GM18873 (cell line): Measurements from ENCODE around the gene KLHL29.

Experiments
- ATAC-seq: cut with Tn5 transposase; IDR thresholded peaks from one replicate; pipeline ENCODE4 v1.9.1; 2021; ENCODE audit warnings: mild to moderate bottlenecking, moderate library complexity, moderate number of reproducible peaks; ENCODE audit not compliant: unreplicated experiment, low FRiP score

The KLHL29 gene

GRCh38 chr2:23561544-23561943 lies 176.6 kb downstream of the KLHL29 start:
- ATAC-seq = no peak

DNA sequence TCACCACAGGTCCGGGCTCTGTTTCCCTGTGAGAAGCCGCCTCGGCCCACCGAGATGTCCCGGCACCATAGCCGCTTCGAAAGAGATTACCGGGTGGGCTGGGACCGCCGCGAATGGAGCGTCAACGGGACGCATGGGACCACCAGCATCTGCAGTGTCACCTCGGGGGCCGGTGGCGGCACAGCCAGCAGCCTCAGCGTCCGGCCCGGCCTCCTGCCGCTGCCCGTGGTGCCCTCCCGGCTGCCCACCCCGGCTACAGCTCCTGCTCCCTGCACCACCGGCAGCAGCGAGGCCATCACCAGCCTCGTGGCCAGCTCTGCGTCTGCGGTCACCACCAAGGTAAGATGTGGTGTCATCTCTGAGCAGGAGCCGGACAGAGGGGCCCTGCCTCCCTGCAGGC lies 177.2 kb downstream of the KLHL29 start:
- no peak for ATAC-seq

- ATAC-seq = no peak
These were observed 178.2 kb downstream of the KLHL29 start for GRCh38 chr2:23563151-23563550.

GRCh38 chr2:23563673-23564614 lies 179.0 kb downstream of the KLHL29 start:
- no peak for ATAC-seq

DNA sequence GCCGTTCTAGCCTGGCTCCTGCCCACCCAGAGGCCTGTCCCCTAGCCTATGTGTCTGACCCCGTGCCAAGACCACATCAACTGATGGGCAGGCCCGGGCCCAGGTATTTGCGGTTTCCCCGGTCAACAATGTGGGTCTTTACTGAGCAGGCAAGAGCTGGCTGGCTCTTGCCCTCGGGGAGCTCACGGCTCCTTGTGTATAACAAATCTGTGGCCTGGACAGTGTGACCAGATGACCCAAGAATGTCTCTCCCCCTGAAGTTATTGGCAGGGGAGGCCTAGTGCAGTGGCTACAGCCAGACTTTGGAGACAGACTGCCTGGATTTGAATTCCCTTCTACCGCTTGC lies 179.6 kb downstream of the KLHL29 start:
- no peak for ATAC-seq

DNA sequence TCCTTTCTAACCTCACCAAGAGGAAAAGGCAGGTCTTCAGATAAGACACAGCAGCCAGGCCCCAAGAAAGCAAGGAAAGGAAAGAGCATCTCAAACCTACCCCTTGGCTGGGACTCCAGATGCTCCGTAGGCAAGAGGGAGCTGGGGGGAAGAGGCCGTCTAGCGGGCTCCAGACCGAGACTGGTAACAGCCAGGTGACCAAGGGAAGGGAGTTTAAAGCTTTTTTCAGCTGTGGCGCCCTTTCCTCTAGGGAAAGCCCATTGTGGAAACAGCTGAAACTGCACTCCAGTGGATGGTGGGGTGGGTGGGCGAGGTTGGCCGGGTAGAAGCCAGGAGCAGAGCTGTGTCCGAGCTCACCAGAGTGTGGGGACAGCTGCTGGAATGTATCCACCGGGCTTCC lies 180.4 kb downstream of the KLHL29 start:
- no peak for ATAC-seq

DNA sequence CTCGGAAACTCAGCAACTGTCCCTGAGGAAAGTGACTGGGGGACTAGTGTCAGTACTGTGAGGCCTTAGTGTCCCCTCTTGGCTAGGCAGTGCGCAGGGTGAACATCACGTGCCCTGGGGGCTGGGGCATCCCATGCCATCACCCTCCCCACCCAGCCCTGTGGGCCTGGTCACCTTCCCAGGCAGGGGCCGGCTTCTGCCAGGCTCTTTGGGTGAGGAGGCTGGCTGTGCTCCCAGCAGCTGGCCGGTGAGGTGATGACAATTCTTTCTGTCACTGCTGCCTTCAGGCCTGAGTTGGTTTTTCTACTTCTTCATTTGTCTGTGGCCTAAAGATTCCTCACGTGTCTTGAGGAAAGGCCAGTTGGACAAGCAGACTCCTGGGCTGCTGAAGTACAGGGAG lies 180.8 kb downstream of the KLHL29 start:
- ATAC-seq = no peak

DNA sequence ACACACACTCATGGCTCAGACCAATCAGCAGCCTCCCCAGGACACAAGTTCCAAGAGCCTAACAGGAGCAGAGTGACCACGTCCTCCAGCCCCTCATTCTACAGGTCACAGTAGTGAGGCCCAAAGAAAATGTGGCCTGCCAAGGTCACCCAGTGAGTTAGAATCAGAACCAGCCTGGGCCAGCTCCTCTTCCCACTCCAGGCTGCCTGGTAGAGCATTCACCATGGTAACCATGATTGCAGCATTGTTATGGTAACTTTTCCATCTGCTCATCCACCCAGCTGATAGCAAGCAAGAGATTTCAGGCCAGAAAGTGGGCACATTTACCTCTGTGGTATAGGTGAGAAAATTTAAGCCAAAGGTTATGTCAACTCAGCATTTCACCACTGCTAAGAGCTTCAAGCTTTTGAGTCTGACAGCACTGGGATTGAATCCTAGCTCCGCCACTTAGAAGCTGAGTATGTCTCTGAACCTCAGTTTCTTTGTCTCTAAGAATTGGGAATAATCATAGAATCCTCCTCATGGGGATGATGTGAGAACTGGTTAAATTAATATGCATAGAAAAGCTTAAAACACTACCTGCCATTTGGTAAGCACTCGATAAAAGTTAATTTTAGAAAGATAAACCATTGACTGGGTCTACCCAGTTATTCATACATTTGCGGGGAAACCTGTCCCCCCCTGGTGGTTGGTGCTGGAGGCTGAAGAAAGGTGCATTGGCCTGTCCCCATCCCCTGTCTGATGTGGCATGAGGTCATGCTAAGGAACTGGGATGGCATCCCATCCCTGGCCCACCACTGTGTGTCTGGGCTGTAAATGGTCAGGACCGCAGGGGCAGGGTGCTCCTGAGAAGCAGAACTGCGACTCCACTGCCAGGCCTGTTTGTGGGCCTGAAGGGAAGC lies 181.5 kb downstream of the KLHL29 start:
- ATAC-seq = no peak

DNA sequence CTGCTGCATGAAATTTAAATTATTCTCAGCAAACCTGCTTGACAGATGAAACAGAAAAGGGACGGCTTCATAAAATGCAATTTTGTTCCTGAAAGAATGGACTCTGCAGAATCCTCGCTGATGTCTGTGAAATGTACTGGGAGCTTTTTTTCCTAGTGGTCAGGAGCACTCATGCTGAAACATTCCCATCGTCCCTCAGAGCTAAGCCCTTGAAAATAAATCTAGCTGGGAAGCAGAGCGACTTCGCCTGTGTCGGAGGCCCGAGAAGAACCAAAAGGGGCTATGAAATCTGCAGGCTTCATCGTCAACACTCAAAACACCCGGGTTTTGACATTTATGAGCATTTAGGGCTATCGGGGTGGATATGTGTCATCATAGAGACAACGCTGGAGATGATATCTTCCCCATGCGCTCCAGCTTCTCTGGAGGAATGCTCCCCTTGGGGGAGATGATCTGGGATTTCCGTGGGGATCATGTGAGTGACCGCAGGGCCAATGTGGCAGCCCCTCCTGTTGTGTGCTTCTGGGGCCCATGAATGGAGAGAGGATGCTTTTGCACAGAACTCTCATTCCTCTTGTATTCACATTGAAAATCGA lies 182.3 kb downstream of the KLHL29 start:
- no peak for ATAC-seq

DNA sequence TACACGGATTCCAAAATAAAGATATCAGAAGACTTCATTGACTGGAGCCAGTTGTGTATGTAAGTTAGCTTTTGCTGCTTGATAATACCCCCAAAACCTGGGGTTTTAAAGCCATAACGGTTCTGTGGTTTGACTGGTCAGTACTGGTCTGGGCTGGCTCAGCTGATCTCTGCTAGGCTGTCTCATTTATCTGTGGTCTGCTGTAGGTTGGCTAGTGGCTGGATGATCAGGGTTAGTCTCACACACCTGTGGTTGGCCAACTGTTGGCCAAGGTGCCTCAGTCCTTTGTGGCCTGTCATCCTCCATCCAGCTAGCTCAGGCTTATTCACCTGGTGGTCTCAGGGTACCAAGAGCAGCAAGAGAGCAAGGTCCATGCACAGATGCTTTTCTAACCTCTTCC lies 183.2 kb downstream of the KLHL29 start:
- no peak for ATAC-seq

GRCh38 chr2:23568626-23569190 lies 183.7 kb downstream of the KLHL29 start:
- ATAC-seq = no peak

GRCh38 chr2:23569761-23570365 lies 184.9 kb downstream of the KLHL29 start:
- ATAC-seq = no peak

- no peak for ATAC-seq
These were observed 186.1 kb downstream of the KLHL29 start for GRCh38 chr2:23571085-23571484.

DNA sequence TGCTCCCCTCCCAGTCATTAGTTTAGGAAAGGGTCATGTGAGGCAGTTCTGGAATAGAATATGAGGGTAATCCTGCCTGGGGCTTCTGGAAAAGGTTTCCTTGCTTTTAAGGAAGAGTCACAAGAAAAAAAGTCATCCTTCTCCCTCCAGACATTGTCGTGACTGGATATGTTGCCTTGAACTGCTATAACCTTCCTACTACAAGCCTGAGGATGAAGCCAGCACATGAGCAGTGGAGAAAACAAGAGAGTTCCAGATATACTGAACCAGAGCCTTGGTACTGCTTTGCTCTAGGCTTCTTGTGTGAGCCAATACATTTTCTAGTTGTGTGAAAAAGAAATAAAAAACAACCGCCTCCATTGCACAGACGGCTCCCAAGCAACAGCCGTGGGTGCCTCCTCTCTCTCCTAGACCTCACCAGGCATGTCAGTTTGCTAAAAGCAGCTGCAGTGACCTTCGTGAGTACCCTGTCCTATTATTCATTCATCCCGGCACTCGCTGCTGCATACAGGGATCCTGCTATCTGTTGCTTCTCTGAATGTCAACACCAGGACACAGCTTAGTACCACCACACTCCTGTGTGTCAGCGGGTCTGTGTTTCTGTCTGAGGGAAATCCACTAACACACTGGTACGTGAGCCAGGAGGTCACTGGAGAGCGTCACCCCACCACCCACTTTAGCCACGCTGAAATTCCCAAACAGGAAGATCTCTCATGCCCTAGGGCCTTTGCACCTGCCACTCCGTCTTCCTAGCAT lies 186.7 kb downstream of the KLHL29 start:
- ATAC-seq = no peak

DNA sequence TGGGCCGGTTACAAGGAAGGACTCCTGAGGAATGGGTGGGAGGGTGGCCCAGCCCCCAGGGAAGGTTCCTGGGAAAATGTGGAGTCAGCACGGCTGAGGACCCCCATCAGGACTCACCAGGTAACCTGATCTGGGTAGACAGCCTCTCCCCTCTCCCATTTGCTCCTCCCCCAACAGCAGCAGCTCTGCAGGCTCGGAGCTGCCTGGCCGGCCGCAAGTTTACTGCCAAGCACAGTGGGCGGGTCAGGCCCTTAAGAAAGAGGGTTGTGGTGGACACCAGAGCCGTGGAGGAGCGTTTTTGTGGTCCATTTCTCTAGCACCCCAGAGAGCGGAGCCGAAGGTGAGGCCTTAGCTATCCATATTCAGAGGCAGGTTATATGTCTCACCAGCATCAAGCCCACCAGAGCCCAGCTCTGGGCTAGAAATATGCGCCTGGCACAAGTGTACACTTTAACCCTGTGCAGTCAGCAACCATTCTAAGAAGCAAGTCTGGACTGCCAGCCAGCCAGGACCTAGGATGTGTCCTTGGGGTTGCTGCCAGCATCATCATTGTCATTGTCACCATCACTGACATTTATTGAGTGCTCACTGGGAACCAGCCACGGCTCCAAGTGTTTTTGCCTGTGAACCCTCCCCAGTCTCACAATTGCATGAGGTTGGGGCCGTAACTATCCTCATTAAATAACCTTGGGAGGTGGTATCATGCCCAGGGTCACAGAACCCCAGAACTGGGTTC lies 190.1 kb downstream of the KLHL29 start:
- no peak for ATAC-seq

- no peak for ATAC-seq
These were observed 194.1 kb downstream of the KLHL29 start for GRCh38 chr2:23578964-23579671.

- ATAC-seq = no peak
These were observed 194.7 kb downstream of the KLHL29 start for GRCh38 chr2:23579674-23580073.

DNA sequence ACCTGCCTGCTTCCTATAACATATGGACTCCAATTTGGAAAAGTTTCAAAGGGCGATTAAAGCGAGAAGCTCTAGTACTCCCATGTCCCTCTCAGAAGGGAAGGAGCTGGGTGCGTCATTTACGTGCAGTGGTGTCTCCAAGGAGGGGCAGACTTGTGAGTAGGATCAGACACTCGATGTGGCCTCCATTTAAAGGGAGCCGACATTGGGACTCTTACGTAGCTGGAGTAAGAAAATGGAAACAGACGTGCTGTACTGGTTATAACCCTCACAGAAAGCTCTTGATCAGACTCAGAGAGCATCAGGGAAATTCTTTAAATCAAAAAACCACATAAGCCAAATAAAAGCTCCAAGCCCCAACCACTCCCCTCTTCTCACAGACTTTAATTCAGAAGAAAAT lies 198.5 kb downstream of the KLHL29 start:
- no peak for ATAC-seq
